Ovary (tissue), 3 donors: ENCODE data around the gene CNEP1R1.

ENCODE experiments used
- CTCF ChIP-seq, 3 donors: fragments of 450-650 bp in 2 of 3; fragments of 200-600 bp in 1 of 3; IDR thresholded peaks; one replicate each; pipeline versions ENCODE4 v1.5.1 to v1.8.0; 2016 to 2022; ENCODE audit warnings: antibody characterized with exemption in 3 of 3, mild to moderate bottlenecking in 1 of 3
- EP300 ChIP-seq: sonication (generic); formaldehyde crosslinking; IDR thresholded peaks from one replicate; pipeline ENCODE4 v1.6.1; 2017; ENCODE audit warnings: antibody characterized with exemption
- donor health status: DM: no; HTN: no; CAD: no.

- TF ChIP-seq EP300 (no peak), CTCF (IDR thresholded peaks at IDR 0.05) (no peak)
These were observed 46.1 kb downstream of the CNEP1R1 start for GRCh38 chr16:50071075-50071671.
